ENCODE data around the gene GPATCH1. TPM values are rescaled to one million over a fixed set of nuclear protein-coding genes. Genes with fewer than 3 reads are reported as not detected.
A peak's percentile ranks its signal among the peaks of the same experiment; 100 is the strongest.
"Not testable (repeated sequence)": the region's sequence is repeated elsewhere in the genome, so short reads cannot be mapped to it uniquely, and the experiment has no call there.

GPATCH1 gene
- total and polyA plus RNA-seq, 2 of the 13 experiments (the other 11 are each of a cell fraction or from before 2014, with no cell fraction given), result 6.8 to 6.9 TPM

DNA sequence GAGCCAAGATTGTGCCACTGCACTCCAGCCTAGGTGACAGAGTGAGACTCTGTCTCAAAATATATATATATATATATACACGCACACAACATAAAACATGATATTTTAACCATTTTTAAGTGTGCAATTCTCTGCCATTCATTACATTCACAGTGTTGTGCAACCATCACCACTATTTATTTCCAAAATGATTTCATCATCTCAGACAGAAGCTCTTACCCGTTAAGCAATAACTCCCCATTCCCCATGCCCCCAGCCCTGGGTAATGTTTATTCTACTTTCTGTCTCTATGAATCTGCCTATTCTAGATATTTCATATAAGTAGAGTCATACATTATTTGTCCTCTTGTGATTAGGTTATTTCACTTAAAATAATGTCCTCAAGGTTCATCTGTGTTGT is 71.2 kb downstream of the GPATCH1 start:
- 39% methylated on average over 2 of the region's 2 CpGs for WGBS (ENCODE audit: low lambda C conversion rate)
- Histone ChIP-seq H3K9ac (ENCODE audit: insufficient read depth, low read depth, low read length) (no peak overlapping the region), H3K9me3 (ENCODE audit: low read length) (no peaks in the 10 kb centered on the region), H3K79me2 (ENCODE audit: insufficient read depth, low read length) (no peaks in the 10 kb centered on the region), H3K27me3 (ENCODE audit: control insufficient read depth in 1 of 2, insufficient read depth in 2 of 2, low read length in 2 of 2) (no peaks in the 10 kb centered on the region), H3K4me2 (ENCODE audit: low read depth, low read length) (no peak overlapping the region), H3K4me1 (ENCODE audit: insufficient read depth, low read length) (peaks cover 40% of the 10 kb centered on the region), H2AFZ (ENCODE audit: low read length) (no peak overlapping the region), H4K20me1 (ENCODE audit: insufficient read depth, low read length) (no peaks in the 10 kb centered on the region), H3K36me3 (replicated peaks in 1 of 2; ENCODE audit: control insufficient read depth in 1 of 2, insufficient read depth in 2 of 2, low read length in 2 of 2) (no peaks in the 10 kb centered on the region), H3K27ac (ENCODE audit: extremely low read length, insufficient read depth, low read length) (no peak overlapping the region), H3K4me3 (replicated peaks in 1 of 3; ENCODE audit: insufficient read depth in 1 of 3, low read depth in 2 of 3, low read length in 3 of 3) (no peak overlapping the region)
- in situ Hi-C loops (cut with HindIII; ENCODE audit: extremely low pct_ligation_motif_present, low pct_unique_long_range_greater_than_20kb) (no loop called here), intact Hi-C loops (cut with micrococcal nuclease; ENCODE audit: unreplicated experiment) (no loop called here)
- CTCF ChIA-PET (ENCODE audit: low intra/inter-chr PET ratio, low total read pairs), result no interaction called here
- BruUV-seq (replicated peaks), result no TSS peak
- DNase-seq (ENCODE audit: low spot score), result no peak
- POLR2A ChIA-PET, result interaction anchor here (3.7 kb wide), 1 partner anchor 25 kb away, joined by 19 read pairs; no protein-coding TSS in a partner anchor
- no peak for ATAC-seq
- TF ChIP-seq, protein P1, sequence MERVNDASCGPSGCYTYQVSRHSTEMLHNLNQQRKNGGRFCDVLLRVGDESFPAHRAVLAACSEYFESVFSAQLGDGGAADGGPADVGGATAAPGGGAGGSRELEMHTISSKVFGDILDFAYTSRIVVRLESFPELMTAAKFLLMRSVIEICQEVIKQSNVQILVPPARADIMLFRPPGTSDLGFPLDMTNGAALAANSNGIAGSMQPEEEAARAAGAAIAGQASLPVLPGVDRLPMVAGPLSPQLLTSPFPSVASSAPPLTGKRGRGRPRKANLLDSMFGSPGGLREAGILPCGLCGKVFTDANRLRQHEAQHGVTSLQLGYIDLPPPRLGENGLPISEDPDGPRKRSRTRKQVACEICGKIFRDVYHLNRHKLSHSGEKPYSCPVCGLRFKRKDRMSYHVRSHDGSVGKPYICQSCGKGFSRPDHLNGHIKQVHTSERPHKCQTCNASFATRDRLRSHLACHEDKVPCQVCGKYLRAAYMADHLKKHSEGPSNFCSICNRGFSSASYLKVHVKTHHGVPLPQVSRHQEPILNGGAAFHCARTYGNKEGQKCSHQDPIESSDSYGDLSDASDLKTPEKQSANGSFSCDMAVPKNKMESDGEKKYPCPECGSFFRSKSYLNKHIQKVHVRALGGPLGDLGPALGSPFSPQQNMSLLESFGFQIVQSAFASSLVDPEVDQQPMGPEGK (CRISPR knock-in tag; IDR thresholded peaks at IDR 0.05), result peak; percentile 16; the same call in 1 of the 2 replicates
- TF ChIP-seq CEBPB (IDR thresholded peaks at IDR 0.05; ENCODE audit: borderline replicate concordance, low read depth, low read length) (peak; percentile 85), CEBPG (CRISPR knock-in tag; IDR thresholded peaks at IDR 0.05) (peak; percentile 75), ATF4 (CRISPR knock-in tag; IDR thresholded peaks at IDR 0.05) (peak in 1 of 2 experiments; percentile 77; a peak in 2 of 4 replicates), MTA3 (CRISPR knock-in tag; IDR thresholded peaks at IDR 0.05) (no peak)
- FAIRE-seq, result no peak

DNA sequence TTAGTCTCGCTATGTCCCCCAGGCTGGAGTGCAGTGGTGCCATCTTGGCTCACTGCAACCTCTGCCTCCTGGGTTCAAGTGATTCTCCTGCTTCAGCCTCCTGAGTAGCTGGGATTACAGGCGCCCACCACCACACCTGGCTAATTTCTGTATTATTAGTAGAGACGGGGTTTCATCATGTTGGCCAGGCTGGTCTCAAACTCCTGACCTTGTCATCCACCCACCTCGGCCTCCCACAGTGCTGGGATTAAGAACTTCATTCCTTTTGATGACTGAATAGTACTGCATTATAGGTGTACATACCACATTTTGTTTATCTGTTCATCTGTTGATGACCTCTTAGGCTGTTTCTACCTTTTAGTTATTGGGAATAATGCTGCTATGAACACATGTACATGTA is 71.6 kb downstream of the GPATCH1 start:
- H3K27ac ChIP-seq (ENCODE audit: extremely low read length, insufficient read depth, low read length); FAIRE-seq; H4K20me1 ChIP-seq (ENCODE audit: insufficient read depth, low read length); H3K79me2 ChIP-seq (ENCODE audit: insufficient read depth, low read length); H3K9ac ChIP-seq (ENCODE audit: insufficient read depth, low read depth, low read length); H2AFZ ChIP-seq (ENCODE audit: low read length); in situ Hi-C loops (cut with HindIII; ENCODE audit: extremely low pct_ligation_motif_present, low pct_unique_long_range_greater_than_20kb); H3K36me3 ChIP-seq (replicated peaks in 1 of 2; ENCODE audit: control insufficient read depth in 1 of 2, insufficient read depth in 2 of 2, low read length in 2 of 2); H3K27me3 ChIP-seq (ENCODE audit: control insufficient read depth in 1 of 2, insufficient read depth in 2 of 2, low read length in 2 of 2); H3K4me2 ChIP-seq (ENCODE audit: low read depth, low read length); BruUV-seq (replicated peaks); DNase-seq (ENCODE audit: low spot score); CTCF ChIA-PET (ENCODE audit: low intra/inter-chr PET ratio, low total read pairs); ATAC-seq; H3K9me3 ChIP-seq (ENCODE audit: low read length); H3K4me3 ChIP-seq (replicated peaks in 1 of 3; ENCODE audit: insufficient read depth in 1 of 3, low read depth in 2 of 3, low read length in 3 of 3); intact Hi-C loops (cut with micrococcal nuclease; ENCODE audit: unreplicated experiment): not testable (repeated sequence)
- POLR2A ChIA-PET, result interaction anchor here (3.7 kb wide), 1 partner anchor 24 kb away, joined by 19 read pairs; no protein-coding TSS in a partner anchor
- WGBS (ENCODE audit: low lambda C conversion rate), result 56% methylated on average over 4 of the region's 4 CpGs
- H3K4me1 ChIP-seq (ENCODE audit: insufficient read depth, low read length), result peaks cover 37% of the 10 kb centered on the region

- H3K9me3 ChIP-seq (ENCODE audit: low read length); H3K9ac ChIP-seq (ENCODE audit: insufficient read depth, low read depth, low read length); intact Hi-C loops (cut with micrococcal nuclease; ENCODE audit: unreplicated experiment); ATAC-seq; H3K27ac ChIP-seq (ENCODE audit: extremely low read length, insufficient read depth, low read length); DNase-seq (ENCODE audit: low spot score); FAIRE-seq; H3K4me2 ChIP-seq (ENCODE audit: low read depth, low read length); POLR2A ChIA-PET; H2AFZ ChIP-seq (ENCODE audit: low read length); H3K36me3 ChIP-seq (replicated peaks in 1 of 2; ENCODE audit: control insufficient read depth in 1 of 2, insufficient read depth in 2 of 2, low read length in 2 of 2); H3K4me3 ChIP-seq (replicated peaks in 1 of 3; ENCODE audit: insufficient read depth in 1 of 3, low read depth in 2 of 3, low read length in 3 of 3); H3K79me2 ChIP-seq (ENCODE audit: insufficient read depth, low read length); H4K20me1 ChIP-seq (ENCODE audit: insufficient read depth, low read length); CTCF ChIA-PET (ENCODE audit: low intra/inter-chr PET ratio, low total read pairs); in situ Hi-C loops (cut with HindIII; ENCODE audit: extremely low pct_ligation_motif_present, low pct_unique_long_range_greater_than_20kb); H3K27me3 ChIP-seq (ENCODE audit: control insufficient read depth in 1 of 2, insufficient read depth in 2 of 2, low read length in 2 of 2); BruUV-seq (replicated peaks): not testable (repeated sequence)
- WGBS (ENCODE audit: low lambda C conversion rate), result 69% methylated on average over 6 of the region's 6 CpGs
- peaks cover 41% of the 10 kb centered on the region for H3K4me1 ChIP-seq (ENCODE audit: insufficient read depth, low read length)
Observed at GRCh38 chr19:33154313-33154712, 73.3 kb downstream of the GPATCH1 start.
